ENCODE results near the gene IL1RAPL1. TPM values are rescaled to one million over a fixed set of nuclear protein-coding genes. Genes with fewer than 3 reads are reported as not detected.

The IL1RAPL1 gene
- polyA plus RNA-seq, 1 donor from 2014 or later: not detected

GRCh38 chrX:28901637-28902036, 314.4 kb downstream of the IL1RAPL1 start:
- no peaks in the 10 kb centered on the region for H3K36me3 Mint-ChIP-seq

GRCh38 chrX:28910487-28910886, 323.2 kb downstream of the IL1RAPL1 start:
- H3K27ac Mint-ChIP-seq: no peak overlapping the region
- H3K9me3 Mint-ChIP-seq: peaks cover 3 to 4% (median 3%) of the 10 kb centered on the region in 3 donors
- H3K27me3 Mint-ChIP-seq: no peaks in the 10 kb centered on the region
- H3K36me3 Mint-ChIP-seq: no peaks in the 10 kb centered on the region
- H3K4me1 Mint-ChIP-seq: no peaks in the 10 kb centered on the region
- H3K4me3 Mint-ChIP-seq: no peak overlapping the region

More at GRCh38 chrX:28901637-28902036, 314.4 kb downstream of the IL1RAPL1 start:
- Mint-ChIP-seq H3K4me3 (no peak overlapping the region), H3K27me3 (no peaks in the 10 kb centered on the region), H3K9me3 (peaks cover 3 to 10% (median 3%) of the 10 kb centered on the region in 3 donors), H3K27ac (peak overlapping the region in 1 of 3 donors; percentile 53), H3K4me1 (peaks cover 0 to under 1% (median 0%) of the 10 kb centered on the region in 3 donors)

- Mint-ChIP-seq H3K27ac (no peak overlapping the region), H3K9me3 (peaks cover 0 to 2% (median 2%) of the 10 kb centered on the region in 3 donors), H3K36me3 (no peaks in the 10 kb centered on the region), H3K27me3 (no peaks in the 10 kb centered on the region), H3K4me3 (no peak overlapping the region), H3K4me1 (no peaks in the 10 kb centered on the region)
Observed at GRCh38 chrX:28920153-28920943, 333.1 kb downstream of the IL1RAPL1 start.

- H3K4me3 Mint-ChIP-seq: no peak overlapping the region
- no peak overlapping the region for H3K27ac Mint-ChIP-seq
- no peaks in the 10 kb centered on the region for H3K36me3 Mint-ChIP-seq
- no peaks in the 10 kb centered on the region for H3K27me3 Mint-ChIP-seq
- peaks cover 2 to 5% (median 3%) of the 10 kb centered on the region in 3 donors for H3K9me3 Mint-ChIP-seq
- no peaks in the 10 kb centered on the region for H3K4me1 Mint-ChIP-seq
Observed at GRCh38 chrX:28922106-28922505, 334.9 kb downstream of the IL1RAPL1 start.

GRCh38 chrX:28946846-28947245, 359.6 kb downstream of the IL1RAPL1 start:
- Mint-ChIP-seq H3K27me3 (no peaks in the 10 kb centered on the region), H3K4me3 (no peak overlapping the region), H3K36me3 (no peaks in the 10 kb centered on the region), H3K9me3 (peaks cover 4 to 9% (median 7%) of the 10 kb centered on the region in 3 donors), H3K27ac (no peak overlapping the region), H3K4me1 (no peaks in the 10 kb centered on the region)

GRCh38 chrX:28960063-28960462, 372.8 kb downstream of the IL1RAPL1 start:
- Mint-ChIP-seq H3K9me3 (no peaks in the 10 kb centered on the region), H3K4me1 (no peaks in the 10 kb centered on the region), H3K27me3 (no peaks in the 10 kb centered on the region), H3K4me3 (no peak overlapping the region), H3K27ac (no peak overlapping the region), H3K36me3 (no peaks in the 10 kb centered on the region)

- H3K36me3 Mint-ChIP-seq: no peaks in the 10 kb centered on the region
- H3K27ac Mint-ChIP-seq: no peak overlapping the region
- H3K27me3 Mint-ChIP-seq: no peaks in the 10 kb centered on the region
- no peaks in the 10 kb centered on the region for H3K4me1 Mint-ChIP-seq
- no peaks in the 10 kb centered on the region for H3K9me3 Mint-ChIP-seq
- H3K4me3 Mint-ChIP-seq: no peak overlapping the region
Observed at GRCh38 chrX:28966331-28966730, 379.1 kb downstream of the IL1RAPL1 start.

- H3K27me3 Mint-ChIP-seq: no peaks in the 10 kb centered on the region
- peaks cover 0 to 4% (median 4%) of the 10 kb centered on the region in 3 donors for H3K9me3 Mint-ChIP-seq
- no peaks in the 10 kb centered on the region for H3K36me3 Mint-ChIP-seq
- no peak overlapping the region for H3K4me3 Mint-ChIP-seq
- no peak overlapping the region for H3K27ac Mint-ChIP-seq
- no peaks in the 10 kb centered on the region for H3K4me1 Mint-ChIP-seq
Observed at GRCh38 chrX:28969126-28969525, 381.9 kb downstream of the IL1RAPL1 start.

GRCh38 chrX:28979877-28980276, 392.6 kb downstream of the IL1RAPL1 start:
- H3K36me3 Mint-ChIP-seq: no peaks in the 10 kb centered on the region
- H3K4me1 Mint-ChIP-seq: no peaks in the 10 kb centered on the region
- no peaks in the 10 kb centered on the region for H3K27me3 Mint-ChIP-seq
- no peak overlapping the region for H3K4me3 Mint-ChIP-seq
- peaks cover 0 to 3% (median 2%) of the 10 kb centered on the region in 3 donors for H3K9me3 Mint-ChIP-seq
- H3K27ac Mint-ChIP-seq: no peak overlapping the region

GRCh38 chrX:28981952-28982351, 394.7 kb downstream of the IL1RAPL1 start:
- no peak overlapping the region for H3K27ac Mint-ChIP-seq
- H3K27me3 Mint-ChIP-seq: no peaks in the 10 kb centered on the region
- peaks cover 0 to 3% (median 2%) of the 10 kb centered on the region in 3 donors for H3K9me3 Mint-ChIP-seq
- no peaks in the 10 kb centered on the region for H3K4me1 Mint-ChIP-seq
- no peak overlapping the region for H3K4me3 Mint-ChIP-seq
- no peaks in the 10 kb centered on the region for H3K36me3 Mint-ChIP-seq

- no peaks in the 10 kb centered on the region for H3K27me3 Mint-ChIP-seq
- H3K4me3 Mint-ChIP-seq: no peak overlapping the region
- peaks cover 0 to 3% (median 2%) of the 10 kb centered on the region in 3 donors for H3K9me3 Mint-ChIP-seq
- H3K36me3 Mint-ChIP-seq: no peaks in the 10 kb centered on the region
- no peak overlapping the region for H3K27ac Mint-ChIP-seq
- H3K4me1 Mint-ChIP-seq: no peaks in the 10 kb centered on the region
Observed at GRCh38 chrX:28988246-28988645, 401.0 kb downstream of the IL1RAPL1 start.

GRCh38 chrX:28997706-28998463, 410.6 kb downstream of the IL1RAPL1 start:
- Mint-ChIP-seq H3K27me3 (no peaks in the 10 kb centered on the region), H3K36me3 (no peaks in the 10 kb centered on the region), H3K4me3 (no peak overlapping the region), H3K9me3 (peaks cover 0 to 4% (median 4%) of the 10 kb centered on the region in 3 donors), H3K4me1 (no peaks in the 10 kb centered on the region), H3K27ac (no peak overlapping the region)

GRCh38 chrX:28998609-28999135, 411.4 kb downstream of the IL1RAPL1 start:
- Mint-ChIP-seq H3K36me3 (no peaks in the 10 kb centered on the region), H3K27me3 (no peaks in the 10 kb centered on the region), H3K4me1 (no peaks in the 10 kb centered on the region)

GRCh38 chrX:29012867-29013266, 425.6 kb downstream of the IL1RAPL1 start:
- Mint-ChIP-seq H3K9me3 (peaks cover 2 to 7% (median 4%) of the 10 kb centered on the region in 3 donors), H3K4me1 (no peaks in the 10 kb centered on the region), H3K4me3 (no peak overlapping the region), H3K36me3 (no peaks in the 10 kb centered on the region), H3K27ac (no peak overlapping the region), H3K27me3 (no peaks in the 10 kb centered on the region)

More at GRCh38 chrX:28998609-28999135, 411.4 kb downstream of the IL1RAPL1 start:
- Mint-ChIP-seq H3K4me3 (no peak overlapping the region), H3K9me3 (peaks cover 0 to 4% (median 4%) of the 10 kb centered on the region in 3 donors), H3K27ac (no peak overlapping the region)

- no peak overlapping the region for H3K4me3 Mint-ChIP-seq
Observed at GRCh38 chrX:29023207-29023606, 436.0 kb downstream of the IL1RAPL1 start.

More at GRCh38 chrX:29023207-29023606, 436.0 kb downstream of the IL1RAPL1 start:
- peaks cover 0 to 14% (median 6%) of the 10 kb centered on the region in 3 donors for H3K9me3 Mint-ChIP-seq
- H3K27me3 Mint-ChIP-seq: no peaks in the 10 kb centered on the region
- H3K36me3 Mint-ChIP-seq: peaks cover 2% of the 10 kb centered on the region
- H3K4me1 Mint-ChIP-seq: peaks cover 0 to 2% (median 0%) of the 10 kb centered on the region in 3 donors
- no peak overlapping the region for H3K27ac Mint-ChIP-seq
